ENCODE data around the gene FUT4. TPM values are rescaled to one million over a fixed set of nuclear protein-coding genes. Genes with fewer than 3 reads are reported as not detected.

FUT4 gene
- 9.8 and 11.8 TPM in 2 replicates for total RNA-seq

GRCh38 chr11:94543695-94544645 lies at the start of gene FUT4:
Gene FUT4, plus strand, starts transcription at chr11:94543921. Its CDS starts 213 bp downstream, at chr11:94544134.

GRCh38 chr11:94511932-94512781 lies 31.6 kb upstream of the FUT4 start, which contains the start of gene C11orf97:
Gene C11orf97, plus strand, starts transcription at chr11:94512461. Its CDS starts 68 bp downstream, at chr11:94512529.

GRCh38 chr11:94567181-94567670 lies 23.5 kb downstream of the FUT4 start, which contains the start of gene PIWIL4:
Gene PIWIL4, plus strand, starts transcription at chr11:94567368. Its CDS starts 151 bp downstream, at chr11:94567519.

Other genes with a start within 250 kb of the FUT4 start
- gene IZUMO1R, start 239.3 kb upstream of the FUT4 start, total RNA-seq = not detected in 2 replicates
- gene GPR83, start 142.5 kb upstream of the FUT4 start, total RNA-seq = 0.16 TPM in 1 of 2 replicates, not detected in the other
- gene MRE11, start 50.1 kb upstream of the FUT4 start, total RNA-seq = 11.2 and 14.1 TPM in 2 replicates
- 11.8 and 14.3 TPM in 2 replicates for gene ANKRD49, start 49.9 kb upstream of the FUT4 start, total RNA-seq
- not detected in 2 replicates for gene C11orf97, start 31.5 kb upstream of the FUT4 start, total RNA-seq
- 3.4 and 3.9 TPM in 2 replicates for gene PIWIL4, start 23.4 kb downstream of the FUT4 start, total RNA-seq
- gene AMOTL1, start 224.4 kb downstream of the FUT4 start, total RNA-seq = 61.4 and 70.9 TPM in 2 replicates

Measured in hair follicle dermal papilla cell (primary cell).